ENCODE measurements around the gene PDIA2. TPM values are rescaled to one million over a fixed set of nuclear protein-coding genes. Genes with fewer than 3 reads are reported as not detected.
"Not testable (repeated sequence)": the region's sequence is repeated elsewhere in the genome, so short reads cannot be mapped to it uniquely, and the experiment has no call there.

PDIA2 gene
- total RNA-seq, 1 donor: not detected

GRCh38 chr16:255183-255582, 27.8 kb upstream of the PDIA2 start:
- no peak for DNase-seq (ENCODE audit: low read depth)
- no peak overlapping the region for H3K4me3 ChIP-seq (ENCODE audit: low read depth, low read length)
- no peak for TF ChIP-seq CTCF (IDR thresholded peaks at IDR 0.05; ENCODE audit: insufficient read depth, low read length)

GRCh38 chr16:258091-258490, 24.9 kb upstream of the PDIA2 start:
- H3K4me3 ChIP-seq (ENCODE audit: low read depth, low read length); DNase-seq (ENCODE audit: low read depth): not testable (repeated sequence)

- H3K4me3 ChIP-seq (ENCODE audit: low read depth, low read length): no peak overlapping the region
- no peak for DNase-seq (ENCODE audit: low read depth)
- no peak for TF ChIP-seq CTCF (IDR thresholded peaks at IDR 0.05; ENCODE audit: insufficient read depth, low read length)
These were observed 23.7 kb upstream of the PDIA2 start for GRCh38 chr16:259226-259625.

GRCh38 chr16:259814-260253, 23.1 kb upstream of the PDIA2 start:
- no peak for TF ChIP-seq CTCF (IDR thresholded peaks at IDR 0.05; ENCODE audit: insufficient read depth, low read length)
- no peak overlapping the region for H3K4me3 ChIP-seq (ENCODE audit: low read depth, low read length)
- DNase-seq (ENCODE audit: low read depth): no peak

DNA sequence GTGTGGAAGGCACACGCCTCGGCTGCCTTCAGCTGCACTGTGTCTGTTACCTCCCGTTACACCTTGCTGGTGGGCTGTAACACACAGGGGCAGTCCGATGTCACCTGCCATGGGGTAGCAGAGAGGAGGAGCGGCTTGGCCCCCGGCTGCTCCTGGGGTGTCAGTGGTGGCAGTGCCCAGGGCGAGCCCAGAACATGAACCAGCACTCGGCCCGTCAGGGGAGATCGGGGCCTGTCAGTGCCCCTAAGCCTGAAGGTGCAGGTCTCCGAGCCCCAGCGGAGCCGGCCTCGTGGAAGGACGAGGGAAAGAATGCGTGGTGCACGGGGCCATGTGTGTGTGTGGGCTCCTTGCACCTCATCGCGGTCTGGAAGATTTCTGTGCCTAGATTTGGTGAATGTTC, 22.6 kb upstream of the PDIA2 start:
- no peak for DNase-seq (ENCODE audit: low read depth)
- H3K4me3 ChIP-seq (ENCODE audit: low read depth, low read length): no peak overlapping the region
- TF ChIP-seq CTCF (IDR thresholded peaks at IDR 0.05; ENCODE audit: insufficient read depth, low read length): no peak

GRCh38 chr16:261031-261691, 21.8 kb upstream of the PDIA2 start:
- DNase-seq (ENCODE audit: low read depth): no peak
- H3K4me3 ChIP-seq (ENCODE audit: low read depth, low read length): no peak overlapping the region
- TF ChIP-seq CTCF (IDR thresholded peaks at IDR 0.05; ENCODE audit: insufficient read depth, low read length): no peak

DNA sequence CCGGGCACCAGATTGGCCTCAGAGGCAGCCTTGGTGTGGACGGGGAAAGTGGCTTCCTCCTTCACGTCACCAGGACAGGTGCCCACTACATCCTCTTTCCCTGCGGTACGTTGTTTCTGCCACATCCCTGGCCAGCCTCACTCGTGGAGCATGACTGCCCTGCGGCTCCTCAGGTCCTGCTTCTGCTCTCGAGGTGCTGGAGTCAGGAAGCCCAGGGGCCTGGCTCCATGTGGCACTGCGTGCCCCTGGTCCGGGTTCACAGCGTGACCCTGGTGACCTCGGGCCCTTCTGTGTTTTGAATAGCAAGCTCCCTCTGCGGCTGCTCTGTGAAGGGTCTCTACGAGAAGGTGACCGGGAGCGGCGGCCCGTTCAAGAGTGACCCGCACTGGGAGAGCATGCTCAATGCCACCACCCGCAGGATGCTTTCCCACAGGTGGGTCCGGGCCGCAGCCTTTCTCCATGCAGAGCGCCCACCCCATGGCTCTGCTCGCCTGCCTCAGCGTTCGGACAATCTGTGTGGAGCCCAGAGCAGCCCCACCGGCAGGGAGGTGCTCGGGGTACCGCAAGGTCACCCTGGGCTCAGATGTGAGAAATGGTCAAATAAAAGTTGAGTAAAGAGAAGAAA, 20.7 kb upstream of the PDIA2 start:
- DNase-seq (ENCODE audit: low read depth): no peak
- TF ChIP-seq CTCF (IDR thresholded peaks at IDR 0.05; ENCODE audit: insufficient read depth, low read length): no peak
- no peak overlapping the region for H3K4me3 ChIP-seq (ENCODE audit: low read depth, low read length)
